GM12872 (cell line): ENCODE measurements around the gene NADK2.

Source experiments
- CTCF ChIP-seq: IDR thresholded peaks from 3 replicates; pipeline ENCODE4 v1.5.1; 2011; ENCODE audit warnings: low read depth, mild to moderate bottlenecking, low read length, moderate library complexity; ENCODE audit not compliant: insufficient read depth

The NADK2 gene

DNA sequence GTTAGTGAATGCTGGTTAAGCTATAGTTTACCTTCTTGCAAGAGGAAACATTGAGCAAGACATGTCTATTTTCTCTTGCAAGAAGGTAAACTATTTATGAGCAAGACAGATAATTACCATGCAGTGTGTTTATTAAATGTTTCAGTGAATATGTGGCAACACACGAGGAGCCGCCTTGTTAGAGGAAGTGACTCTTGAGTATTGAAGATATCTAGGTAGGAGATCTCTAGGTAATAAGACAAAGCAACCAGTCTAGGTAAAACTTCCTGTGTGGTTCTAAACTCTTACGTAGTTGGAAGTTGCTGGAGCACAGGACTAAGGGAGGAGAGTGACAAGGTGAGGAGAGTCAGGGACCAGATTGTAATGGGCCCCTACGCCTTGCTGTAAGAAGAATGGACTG, 73.0 kb downstream of the NADK2 start:
- no peak for TF ChIP-seq CTCF

DNA sequence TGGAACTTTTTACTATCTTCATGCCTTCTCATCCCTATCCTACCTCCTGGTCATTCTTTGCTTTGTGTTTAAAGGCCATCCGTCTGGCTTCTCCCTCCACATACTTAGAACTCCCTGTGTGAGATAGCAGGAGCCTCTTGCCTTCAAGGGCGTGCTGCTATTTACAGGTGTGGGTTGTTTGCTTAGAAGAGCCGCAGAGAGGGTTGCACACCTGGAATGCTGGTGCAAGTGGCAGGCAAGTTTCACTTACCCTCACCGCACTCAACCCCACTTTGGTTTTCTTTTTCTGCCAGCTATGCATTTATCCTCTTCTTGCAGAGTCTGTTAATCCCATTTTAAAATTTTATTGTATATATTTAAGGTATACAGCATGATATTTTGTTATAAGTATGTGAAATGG, 77.3 kb downstream of the NADK2 start:
- no peak for TF ChIP-seq CTCF

DNA sequence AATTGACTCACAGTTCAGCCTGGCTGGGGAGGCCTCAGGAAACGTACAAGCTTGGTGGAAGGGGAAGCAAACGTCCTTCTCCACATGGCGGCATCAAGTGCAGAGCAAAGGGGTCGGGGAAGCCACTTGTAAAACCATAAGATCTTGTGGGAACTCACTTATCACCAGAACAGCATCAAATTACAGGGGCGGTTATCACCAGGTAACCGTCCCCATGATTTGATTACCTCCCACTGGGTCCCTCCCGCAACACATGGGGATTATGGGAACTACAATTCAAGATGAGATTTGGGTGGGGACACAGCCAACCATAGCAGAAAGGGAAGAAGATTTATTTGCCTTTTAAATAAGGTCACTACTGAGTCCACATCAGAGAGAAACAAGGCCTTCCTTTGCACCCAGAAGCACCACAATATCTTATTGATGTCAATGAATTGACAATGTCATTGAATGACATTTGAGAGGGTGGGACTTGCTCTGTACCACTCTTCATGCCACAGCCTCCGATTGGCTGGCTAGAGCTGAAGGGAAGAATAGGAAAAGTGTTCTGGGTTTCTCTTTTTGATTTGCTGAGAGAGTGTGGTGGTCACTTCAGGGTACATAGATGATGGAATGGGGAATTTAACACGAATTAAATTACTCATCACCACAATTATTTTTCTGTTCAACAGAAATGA, 78.8 kb downstream of the NADK2 start:
- TF ChIP-seq CTCF: no peak

DNA sequence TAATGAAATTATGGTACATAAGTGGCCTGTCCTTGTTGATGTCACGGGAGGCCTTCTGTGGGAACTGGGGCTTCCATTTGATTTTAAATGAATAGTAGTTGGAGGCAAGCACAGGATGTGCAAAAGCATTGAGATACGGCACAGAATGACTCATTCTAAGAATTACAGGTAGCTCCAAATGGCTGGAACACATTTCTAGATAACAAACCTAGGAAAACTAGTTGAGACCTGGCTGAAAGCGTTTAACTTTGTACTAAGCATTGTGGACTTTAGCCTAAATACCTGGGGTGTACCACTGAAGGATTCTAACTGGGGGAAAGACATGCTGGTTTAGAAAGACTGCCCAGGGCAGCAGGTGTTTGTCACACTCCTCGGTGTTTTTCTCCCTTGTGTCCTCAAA, 80.4 kb downstream of the NADK2 start:
- TF ChIP-seq CTCF: no peak

- no peak for TF ChIP-seq CTCF
Measured at GRCh38 chr5:36160617-36161016, 81.1 kb downstream of the NADK2 start.

- no peak for TF ChIP-seq CTCF
Measured at GRCh38 chr5:36158144-36158543, 83.6 kb downstream of the NADK2 start.

- TF ChIP-seq CTCF: no peak
Measured at GRCh38 chr5:36156619-36157018, 85.1 kb downstream of the NADK2 start.
